CD4-positive, alpha-beta T cell (primary cell): Measurements from ENCODE around the gene CFAP73. TPM values are rescaled to one million over a fixed set of nuclear protein-coding genes. Genes with fewer than 3 reads are reported as not detected.
"Not testable (repeated sequence)": the region's sequence is repeated elsewhere in the genome, so short reads cannot be mapped to it uniquely, and the experiment has no call there.

Source experiments
- ATAC-seq: fragments of 200-7000 bp; cut with Tn5 transposase; one replicate; pipeline ENCODE4 v1.10.0; 2022; ENCODE audit warnings: mild to moderate bottlenecking; ENCODE audit not compliant: poor library complexity
- CTCF ChIA-PET: fragments of 350-600 bp; sonication (Branson Sonifier 250); formaldehyde crosslinking; loops from one replicate; lab custom pipeline; 2021; ENCODE audit warnings: antibody characterized with exemption, inconsistent platforms; lab: Charles Lee
- POLR2A ChIA-PET: fragments of 350-600 bp; sonication (Branson Sonifier 250); formaldehyde crosslinking; loops from one replicate; lab custom pipeline; 2021; ENCODE audit warnings: antibody characterized with exemption, inconsistent platforms; lab: Charles Lee
- DNase-seq, 14 experiments: peaks; one replicate each; pipeline ENCODE4 v3.0.0-alpha.2; 2013 to 2020; ENCODE audit warnings: mixed read lengths in 2 of 14
- H3K27ac ChIP-seq, 2 donors: one replicate each; pipeline versions ENCODE4 v1.5.1 to v1.7.0; 2013; ENCODE audit warnings: low read length in 2 of 2, low read depth in 1 of 2, mild to moderate bottlenecking in 1 of 2
- H3K27me3 ChIP-seq, 2 experiments: 1 replicate in 1 of 2; 2 replicates in 1 of 2; pipeline versions ENCODE4 v1.6.1 to v1.7.0; 2013; ENCODE audit warnings: low read length in 2 of 2, control low read depth in 1 of 2, mild to moderate bottlenecking in 1 of 2, moderate library complexity in 1 of 2; ENCODE audit not compliant: insufficient read depth in 2 of 2, control insufficient read depth in 1 of 2
- H3K36me3 ChIP-seq: one replicate; pipeline ENCODE4 v1.6.1; 2013; ENCODE audit warnings: low read length, control low read depth; ENCODE audit not compliant: insufficient read depth
- H3K4me1 ChIP-seq: one replicate; pipeline ENCODE4 v1.6.1; 2013; ENCODE audit warnings: low read length, control low read depth; ENCODE audit not compliant: insufficient read depth
- H3K4me3 ChIP-seq: one replicate; pipeline ENCODE4 v1.5.1; 2013; ENCODE audit warnings: mild to moderate bottlenecking, low read length, moderate library complexity
- H3K9me3 ChIP-seq, 2 experiments: 1 replicate in 1 of 2; 2 replicates in 1 of 2; pipeline versions ENCODE4 v1.6.1 to v1.7.0; 2013; ENCODE audit warnings: low read length in 2 of 2, mild to moderate bottlenecking in 2 of 2, control low read depth in 1 of 2, moderate library complexity in 1 of 2; ENCODE audit not compliant: control insufficient read depth in 1 of 2, insufficient read depth in 1 of 2
- H3K27ac Mint-ChIP-seq: one replicate; pipeline ENCODE4 v1.8.0; 2020; ENCODE audit warnings: mixed read lengths
- H3K27me3 Mint-ChIP-seq: one replicate; pipeline ENCODE4 v1.8.0; 2021; ENCODE audit warnings: mixed read lengths
- H3K36me3 Mint-ChIP-seq: one replicate; pipeline ENCODE4 v1.8.0; 2021; ENCODE audit warnings: low read depth, mixed read lengths
- H3K4me1 Mint-ChIP-seq: one replicate; pipeline ENCODE4 v1.8.0; 2021; ENCODE audit warnings: low read depth, mixed read lengths
- H3K4me3 Mint-ChIP-seq: one replicate; pipeline ENCODE4 v1.8.0; 2020; ENCODE audit warnings: mild to moderate bottlenecking, mixed read lengths
- H3K9me3 Mint-ChIP-seq: one replicate; pipeline ENCODE4 v1.8.0; 2020; ENCODE audit warnings: mixed read lengths
- CTCF ChIP-seq: fragments of 200-600 bp; IDR thresholded peaks from one replicate; pipeline ENCODE4 v1.8.0; 2022; ENCODE audit warnings: antibody characterized with exemption, mild to moderate bottlenecking
- intact Hi-C, 2 experiments: fragments of 100-400 bp; cut with DNase I in 1 of 2; cut with micrococcal nuclease in 1 of 2; formaldehyde crosslinking; loops; one replicate each; pipeline versions ENCODE4 v1.15.1 to v1.9.0; 2023 to 2025; cut with DNase I, micrococcal nuclease
- total RNA-seq, 174 experiments: library from RNA in 2 of 174; stranded (reverse) in 2 of 174; gene quantifications; one replicate each; pipeline ENCODE4 v1.2.3 and lab custom pipeline; 2021 to 2026

CFAP73 gene
- total RNA-seq, 2 experiments from 2014 or later = 0.92 to 1.2 TPM

- Histone ChIP-seq H3K27ac (no peak overlapping the region), H3K4me3 (no peak overlapping the region), H3K27me3 (no peaks in the 10 kb centered on the region), H3K9me3 (no peaks in the 10 kb centered on the region), H3K4me1 (peaks cover 26% of the 10 kb centered on the region), H3K36me3 (no peaks in the 10 kb centered on the region)
- Mint-ChIP-seq H3K36me3 (no peaks in the 10 kb centered on the region), H3K27ac (no peak overlapping the region), H3K9me3 (no peaks in the 10 kb centered on the region), H3K4me3 (no peak overlapping the region), H3K4me1 (peaks cover 13% of the 10 kb centered on the region), H3K27me3 (no peaks in the 10 kb centered on the region)
- intact Hi-C loops = loop anchor here in 1 of 2 experiments (5.0 kb wide), 1 partner anchor 33 kb away; no protein-coding TSS in a partner anchor
- ChIA-PET POLR2A (interaction anchor here (0.5 kb wide), 1 partner anchor 49 kb away, joined by 5 read pairs; no protein-coding TSS in a partner anchor), CTCF (no interaction called here)
- DNase-seq (no peak), ATAC-seq (no peak)
- no peak for TF ChIP-seq CTCF
Measured at GRCh38 chr12:113138826-113139225, 10.7 kb upstream of the CFAP73 start.

GRCh38 chr12:113140706-113141105 is 8.8 kb upstream of the CFAP73 start:
- ChIA-PET CTCF (no interaction called here), POLR2A (no interaction called here)
- intact Hi-C loops = no loop called here
- Histone ChIP-seq H3K4me1 (peaks cover 13% of the 10 kb centered on the region), H3K27me3 (no peaks in the 10 kb centered on the region), H3K4me3 (no peak overlapping the region), H3K9me3 (no peaks in the 10 kb centered on the region), H3K27ac (no peak overlapping the region), H3K36me3 (no peaks in the 10 kb centered on the region)
- H3K4me3 Mint-ChIP-seq = no peak overlapping the region
- no peaks in the 10 kb centered on the region for H3K9me3 Mint-ChIP-seq
- DNase-seq (no peak), ATAC-seq (no peak)
- no peak overlapping the region for H3K27ac Mint-ChIP-seq
- TF ChIP-seq CTCF = no peak
- H3K27me3 Mint-ChIP-seq = no peaks in the 10 kb centered on the region
- peaks cover 13% of the 10 kb centered on the region for H3K4me1 Mint-ChIP-seq
- H3K36me3 Mint-ChIP-seq = no peaks in the 10 kb centered on the region

GRCh38 chr12:113141716-113142115 is 7.8 kb upstream of the CFAP73 start:
- H3K27me3 Mint-ChIP-seq, ATAC-seq, POLR2A ChIA-PET, H3K27ac Mint-ChIP-seq, H3K9me3 Mint-ChIP-seq, H3K4me1 Mint-ChIP-seq, H3K4me3 Mint-ChIP-seq, H3K36me3 Mint-ChIP-seq, H3K27ac ChIP-seq, H3K36me3 ChIP-seq, H3K4me3 ChIP-seq, intact Hi-C loops, H3K27me3 ChIP-seq, H3K9me3 ChIP-seq, DNase-seq, H3K4me1 ChIP-seq, CTCF ChIA-PET: not testable (repeated sequence)
